ENCODE results near the gene JMJD4. TPM values are rescaled to one million over a fixed set of nuclear protein-coding genes. Genes with fewer than 3 reads are reported as not detected.
A peak's percentile ranks its signal among the peaks of the same experiment; 100 is the strongest.

Gene JMJD4
- total RNA-seq, 2 experiments from 2014 or later: 24.1 to 27.9 TPM

DNA sequence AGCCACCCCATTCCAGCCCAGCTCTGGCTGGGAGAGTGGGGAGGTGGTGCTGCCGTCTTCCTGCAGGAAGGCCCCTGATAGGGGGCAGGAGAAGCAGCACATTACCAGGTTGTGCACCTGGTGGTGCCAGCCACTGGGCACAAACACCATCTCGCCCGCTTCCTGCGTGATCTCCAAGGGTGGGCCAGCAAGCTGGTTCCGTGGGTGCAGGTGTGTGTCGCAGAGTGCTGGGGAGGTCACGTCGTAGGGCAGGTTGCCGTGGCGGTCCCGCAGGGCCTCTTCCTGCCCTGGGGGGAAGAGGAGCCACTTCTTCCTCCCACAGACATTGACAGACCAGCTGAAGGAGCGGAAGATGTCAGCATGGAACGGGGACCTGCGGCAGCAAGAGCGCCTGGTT lies 1.8 kb downstream of the JMJD4 start:
- H3K4me1 Mint-ChIP-seq: peaks cover 31% of the 10 kb centered on the region
- H3K4me3 Mint-ChIP-seq: peak overlapping the region; percentile 95
- H3K9me3 Mint-ChIP-seq: no peaks in the 10 kb centered on the region
- DNase-seq: no peak
- peaks cover 7% of the 10 kb centered on the region for H3K36me3 Mint-ChIP-seq
- peak overlapping the region; percentile 16 for H3K27ac Mint-ChIP-seq
- H3K27me3 Mint-ChIP-seq: no peaks in the 10 kb centered on the region

GRCh38 chr1:227732586-227733308 lies 2.4 kb downstream of the JMJD4 start:
- H3K4me1 Mint-ChIP-seq: peaks cover 34% of the 10 kb centered on the region
- no peak for DNase-seq
- peak overlapping the region; percentile 95 for H3K4me3 Mint-ChIP-seq
- peaks cover 3% of the 10 kb centered on the region for H3K27me3 Mint-ChIP-seq
- H3K9me3 Mint-ChIP-seq: no peaks in the 10 kb centered on the region
- no peak overlapping the region for H3K27ac Mint-ChIP-seq
- peaks cover 7% of the 10 kb centered on the region for H3K36me3 Mint-ChIP-seq

DNA sequence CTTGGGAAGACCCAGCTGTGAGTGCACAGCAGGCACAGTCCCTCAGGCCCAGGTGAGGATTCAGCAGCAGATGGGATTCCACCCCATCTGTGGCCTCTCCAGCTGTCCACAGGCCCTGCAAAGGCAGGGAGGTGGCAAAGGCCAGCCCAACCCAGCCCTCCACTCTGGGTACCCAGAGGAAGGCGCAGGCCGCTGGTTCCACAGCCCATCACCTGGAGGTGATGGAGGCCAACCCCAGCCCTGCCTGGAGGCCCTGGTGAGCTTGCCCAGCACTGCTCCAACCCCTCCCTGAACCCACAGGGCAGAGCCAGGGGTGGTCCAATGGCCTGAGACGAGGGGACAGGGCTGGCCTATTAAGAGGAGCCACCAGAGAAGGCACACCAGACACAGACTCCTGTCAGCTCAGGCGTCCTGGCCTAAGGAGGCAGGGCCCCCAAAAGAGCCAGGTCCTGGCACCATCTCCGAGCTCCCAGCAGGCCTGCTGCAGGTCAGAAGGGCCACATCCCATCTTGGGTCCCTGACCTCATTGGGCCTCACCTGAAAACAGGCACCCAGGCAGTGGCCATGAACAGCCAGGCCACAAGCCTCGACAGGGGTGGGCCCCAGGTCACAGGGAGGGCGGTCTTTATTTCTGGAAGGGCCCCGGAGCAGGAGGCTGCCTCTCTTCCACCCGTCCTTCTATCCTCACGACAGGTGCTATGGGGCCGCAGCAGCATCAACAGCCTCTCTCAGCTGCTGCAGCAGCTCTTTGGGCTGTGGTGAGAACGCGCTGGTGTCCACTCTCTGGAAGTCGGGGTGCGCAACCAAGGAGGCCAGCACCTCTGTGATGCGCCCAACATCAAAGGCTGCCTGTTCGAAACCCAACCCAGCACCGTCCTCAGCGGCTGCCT lies 3.2 kb downstream of the JMJD4 start:
- H3K36me3 Mint-ChIP-seq: peaks cover 7% of the 10 kb centered on the region
- H3K4me3 Mint-ChIP-seq: no peak overlapping the region
- peaks cover 30% of the 10 kb centered on the region for H3K4me1 Mint-ChIP-seq
- peaks cover 8% of the 10 kb centered on the region for H3K27me3 Mint-ChIP-seq
- no peaks in the 10 kb centered on the region for H3K9me3 Mint-ChIP-seq
- H3K27ac Mint-ChIP-seq: no peak overlapping the region
- DNase-seq: no peak

DNA sequence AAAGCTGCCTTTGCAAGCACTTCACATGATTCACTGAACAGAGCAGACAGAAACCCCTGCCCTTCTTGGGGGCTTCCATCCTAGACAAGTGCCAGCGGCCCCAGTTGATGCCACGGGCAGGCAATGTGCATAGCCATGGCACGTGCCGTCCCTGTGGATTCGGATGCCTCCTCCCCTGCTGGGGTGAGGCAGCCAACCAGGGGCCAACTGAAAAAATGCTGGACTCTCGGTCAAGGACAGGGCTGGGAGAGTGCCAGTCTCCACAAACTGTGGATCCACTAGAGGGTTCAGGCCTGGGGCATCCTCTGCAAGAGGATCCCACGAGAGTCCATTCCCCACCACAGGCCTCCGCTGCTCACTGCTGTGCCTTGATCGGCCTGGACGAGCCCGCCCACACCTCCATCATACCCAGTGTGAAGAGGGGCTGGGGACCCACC lies 3.8 kb downstream of the JMJD4 start:
- DNase-seq: no peak
- H3K4me1 Mint-ChIP-seq: peaks cover 26% of the 10 kb centered on the region
- no peaks in the 10 kb centered on the region for H3K9me3 Mint-ChIP-seq
- no peak overlapping the region for H3K27ac Mint-ChIP-seq
- H3K36me3 Mint-ChIP-seq: peaks cover 7% of the 10 kb centered on the region
- H3K27me3 Mint-ChIP-seq: peaks cover 14% of the 10 kb centered on the region
- H3K4me3 Mint-ChIP-seq: no peak overlapping the region

DNA sequence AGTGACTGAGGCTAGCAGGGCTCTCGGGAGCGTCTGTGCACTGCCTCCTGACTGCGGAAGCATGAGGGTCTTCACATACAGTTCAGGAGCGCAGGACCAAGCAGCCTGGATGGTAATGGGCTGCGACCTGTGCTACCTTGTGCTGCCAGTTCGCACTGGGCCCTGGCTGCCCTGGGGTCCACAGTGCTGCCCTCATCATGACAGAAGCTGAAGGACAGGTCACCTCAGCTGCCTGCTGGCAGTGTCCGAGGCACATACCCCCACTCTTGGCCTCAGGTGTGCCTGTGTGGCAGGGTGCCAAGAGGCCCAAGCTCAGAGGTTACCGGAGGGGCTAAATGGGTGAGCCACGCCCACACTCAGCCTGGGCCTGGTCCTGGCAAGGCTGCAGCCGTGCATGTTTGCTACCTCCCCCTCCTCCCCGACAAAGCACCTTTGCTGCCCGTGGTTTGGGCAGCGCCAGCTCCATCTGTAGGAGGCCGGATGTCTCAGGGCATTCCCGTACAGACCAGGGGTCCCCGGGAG lies 4.4 kb downstream of the JMJD4 start:
- Mint-ChIP-seq H3K9me3 (no peaks in the 10 kb centered on the region), H3K27ac (peak overlapping the region; percentile 71), H3K27me3 (peaks cover 14% of the 10 kb centered on the region), H3K4me3 (no peak overlapping the region), H3K36me3 (peaks cover 6% of the 10 kb centered on the region), H3K4me1 (peaks cover 22% of the 10 kb centered on the region)
- no peak for DNase-seq

DNA sequence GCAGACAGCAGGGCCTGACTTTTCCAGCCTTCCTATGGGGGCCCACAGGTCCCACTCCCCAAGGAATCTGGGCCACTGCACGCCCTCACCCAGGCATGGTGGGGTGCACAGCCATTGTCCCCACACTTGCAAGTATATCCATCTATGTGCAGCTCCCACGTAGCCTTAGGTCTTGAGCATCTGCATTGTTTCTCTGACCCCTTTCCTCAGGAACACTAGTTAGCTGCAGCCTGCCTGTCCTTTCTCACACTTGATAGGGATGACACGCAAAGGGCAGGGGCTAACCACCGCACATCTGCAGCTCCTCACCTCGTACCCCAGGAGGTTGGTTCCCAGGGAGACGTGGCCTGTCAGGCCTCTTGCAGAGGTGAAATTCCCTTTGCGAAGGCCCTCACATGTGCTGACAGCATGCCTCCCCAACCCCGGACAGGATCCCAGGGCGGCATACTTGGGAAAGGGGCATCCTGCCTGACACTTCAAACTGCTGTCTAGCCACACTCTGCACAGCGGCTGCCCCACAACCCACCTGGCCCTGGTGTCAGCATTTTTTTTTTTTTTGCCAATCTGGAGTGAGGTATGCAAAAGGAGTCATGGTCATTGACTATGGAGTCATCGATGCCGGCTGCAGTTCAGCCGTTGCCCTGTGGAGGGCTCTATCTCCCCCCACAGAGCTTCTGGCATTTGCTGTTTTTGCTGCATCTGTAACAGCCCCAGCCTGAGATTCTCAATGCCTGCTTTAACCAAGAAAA lies 5.0 kb downstream of the JMJD4 start:
- Mint-ChIP-seq H3K4me1 (peaks cover 22% of the 10 kb centered on the region), H3K9me3 (no peaks in the 10 kb centered on the region), H3K36me3 (peaks cover 6% of the 10 kb centered on the region), H3K27me3 (peaks cover 14% of the 10 kb centered on the region), H3K27ac (peak overlapping the region; percentile 71), H3K4me3 (no peak overlapping the region)
- DNase-seq: peak; percentile 39

GRCh38 chr1:227729144-227729880 lies 5.8 kb downstream of the JMJD4 start:
- Mint-ChIP-seq H3K4me1 (peaks cover 21% of the 10 kb centered on the region), H3K27ac (no peak overlapping the region), H3K36me3 (peaks cover 4% of the 10 kb centered on the region), H3K9me3 (no peaks in the 10 kb centered on the region), H3K4me3 (peak overlapping the region; percentile 81), H3K27me3 (peaks cover 14% of the 10 kb centered on the region)
- no peak for DNase-seq

DNA sequence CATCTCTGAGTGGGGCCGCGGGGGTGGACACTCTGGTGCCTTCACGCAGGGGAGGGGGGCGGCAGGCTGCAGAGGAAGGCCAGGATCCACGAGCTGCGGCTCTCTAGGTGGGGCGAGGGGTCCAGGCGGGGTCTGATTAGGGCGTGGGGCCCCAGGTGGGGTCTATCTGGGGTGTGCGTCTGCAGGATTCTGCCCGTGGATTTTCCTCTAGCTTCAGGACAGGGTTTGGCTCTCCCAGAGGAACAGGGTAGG lies 6.3 kb downstream of the JMJD4 start:
- Mint-ChIP-seq H3K4me3 (peak overlapping the region; percentile 81), H3K27me3 (peaks cover 14% of the 10 kb centered on the region), H3K4me1 (peaks cover 20% of the 10 kb centered on the region), H3K36me3 (peaks cover 3% of the 10 kb centered on the region), H3K9me3 (no peaks in the 10 kb centered on the region), H3K27ac (peak overlapping the region; percentile 78)
- no peak for DNase-seq

- Mint-ChIP-seq H3K27ac (peak overlapping the region; percentile 78), H3K4me1 (peaks cover 15% of the 10 kb centered on the region), H3K36me3 (no peaks in the 10 kb centered on the region), H3K27me3 (peaks cover 14% of the 10 kb centered on the region), H3K9me3 (no peaks in the 10 kb centered on the region), H3K4me3 (peak overlapping the region; percentile 81)
- DNase-seq: peak; percentile 54
Measured at GRCh38 chr1:227728059-227728891, 6.8 kb downstream of the JMJD4 start.

GRCh38 chr1:227726924-227727599 lies 8.0 kb downstream of the JMJD4 start:
- Mint-ChIP-seq H3K4me1 (peaks cover 15% of the 10 kb centered on the region), H3K27me3 (peaks cover 14% of the 10 kb centered on the region), H3K4me3 (peak overlapping the region; percentile 59), H3K27ac (no peak overlapping the region), H3K36me3 (peaks cover 6% of the 10 kb centered on the region), H3K9me3 (peaks cover 8% of the 10 kb centered on the region)
- DNase-seq: no peak

GRCh38 chr1:227726318-227726717 lies 8.8 kb downstream of the JMJD4 start:
- Mint-ChIP-seq H3K27ac (no peak overlapping the region), H3K9me3 (peaks cover 14% of the 10 kb centered on the region), H3K27me3 (peaks cover 14% of the 10 kb centered on the region), H3K4me1 (peaks cover 15% of the 10 kb centered on the region), H3K36me3 (peaks cover 14% of the 10 kb centered on the region), H3K4me3 (no peak overlapping the region)
- no peak for DNase-seq

GRCh38 chr1:227725046-227725445 lies 10.1 kb downstream of the JMJD4 start:
- Mint-ChIP-seq H3K4me3 (no peak overlapping the region), H3K36me3 (peaks cover 19% of the 10 kb centered on the region), H3K9me3 (peaks cover 27% of the 10 kb centered on the region), H3K27ac (no peak overlapping the region), H3K4me1 (peaks cover 11% of the 10 kb centered on the region), H3K27me3 (peaks cover 14% of the 10 kb centered on the region)
- DNase-seq: no peak

- Mint-ChIP-seq H3K27ac (no peak overlapping the region), H3K36me3 (peaks cover 26% of the 10 kb centered on the region), H3K27me3 (peaks cover 14% of the 10 kb centered on the region), H3K9me3 (peaks cover 37% of the 10 kb centered on the region), H3K4me3 (no peak overlapping the region), H3K4me1 (peaks cover 4% of the 10 kb centered on the region)
- DNase-seq: no peak
Measured at GRCh38 chr1:227723474-227723873, 11.6 kb downstream of the JMJD4 start.

Data from activated naive CD8-positive, alpha-beta T cell treated with anti-CD3 and anti-CD28 coated beads for 36 hours (primary cell).